Immature natural killer cell (primary cell): ENCODE measurements around the gene SYNE1. TPM values are rescaled to one million over a fixed set of nuclear protein-coding genes. Genes with fewer than 3 reads are reported as not detected.
A peak's percentile ranks its signal among the peaks of the same experiment; 100 is the strongest.
"Not testable (repeated sequence)": the region's sequence is repeated elsewhere in the genome, so short reads cannot be mapped to it uniquely, and the experiment has no call there.

ENCODE experiments used
- DNase-seq, 3 donors: peaks; one replicate each; pipeline ENCODE4 v3.0.0; 2022; ENCODE audit warnings: mixed read lengths in 1 of 3
- H3K27ac Mint-ChIP-seq, 6 donors: one replicate each; pipeline ENCODE4 v1.8.0; 2020; ENCODE audit warnings: mixed read lengths in 6 of 6, mild to moderate bottlenecking in 5 of 6, inconsistent platforms in 4 of 6, moderate library complexity in 3 of 6
- H3K27me3 Mint-ChIP-seq, 3 donors: one replicate each; pipeline ENCODE4 v1.8.0; 2020 to 2021; ENCODE audit warnings: low read depth in 3 of 3, mild to moderate bottlenecking in 3 of 3, mixed read lengths in 3 of 3, moderate library complexity in 3 of 3, inconsistent platforms in 1 of 3
- H3K36me3 Mint-ChIP-seq, 3 donors: one replicate each; pipeline ENCODE4 v1.8.0; 2020; ENCODE audit warnings: mixed read lengths in 3 of 3, inconsistent platforms in 2 of 3, mild to moderate bottlenecking in 2 of 3
- H3K4me1 Mint-ChIP-seq, 2 donors: one replicate each; pipeline ENCODE4 v1.8.0; 2020; ENCODE audit warnings: inconsistent platforms in 2 of 2, mild to moderate bottlenecking in 2 of 2, mixed read lengths in 2 of 2, moderate library complexity in 1 of 2
- H3K4me3 Mint-ChIP-seq, 5 donors: one replicate each; pipeline ENCODE4 v1.8.0; 2020; ENCODE audit warnings: mild to moderate bottlenecking in 5 of 5, mixed read lengths in 5 of 5, inconsistent platforms in 3 of 5, moderate library complexity in 3 of 5
- H3K9me3 Mint-ChIP-seq, 6 donors: one replicate each; pipeline ENCODE4 v1.8.0; 2020; ENCODE audit warnings: mild to moderate bottlenecking in 6 of 6, mixed read lengths in 6 of 6, inconsistent platforms in 4 of 6, moderate library complexity in 3 of 6
- polyA plus RNA-seq, 3 donors: library from polyadenylated mRNA; unstranded; fragments of 300-500 nt; fragmentation: Illumina TruSeq; gene quantifications; one replicate each; pipeline ENCODE4 v1.2.3, GENCODE V29; 2021

Gene SYNE1
- polyA plus RNA-seq, 3 donors from 2014 or later: 25.9 to 117 (median 27.9) TPM

DNA sequence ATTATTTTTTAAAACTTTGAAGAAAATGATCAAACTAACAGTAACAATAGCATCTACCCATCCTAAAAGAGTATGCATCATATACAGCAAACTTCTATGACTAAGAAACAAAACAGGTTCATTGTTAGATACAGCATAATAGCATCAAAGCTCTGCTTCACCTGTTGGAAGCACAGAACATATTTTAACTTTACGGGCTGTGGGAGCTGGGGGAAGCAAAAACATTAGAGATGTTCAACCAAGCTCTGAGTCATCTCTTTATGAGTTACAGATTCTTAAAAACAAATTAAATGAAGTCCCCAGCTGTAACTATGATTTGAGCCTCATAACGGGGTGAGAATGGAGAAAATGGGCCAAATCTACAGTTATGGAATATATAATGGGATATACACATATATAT lies 63.4 kb downstream of the SYNE1 start:
- DNase-seq: no peak
- H3K27ac Mint-ChIP-seq: peak overlapping the region in 3 of 6 donors; percentile 0 to 13 (median 4)
- peaks cover 0 to 1% (median 0%) of the 10 kb centered on the region in 3 donors for H3K27me3 Mint-ChIP-seq
- no peaks in the 10 kb centered on the region for H3K36me3 Mint-ChIP-seq
- H3K9me3 Mint-ChIP-seq: no peaks in the 10 kb centered on the region
- peaks cover 74 to 88% of the 10 kb centered on the region in 2 donors for H3K4me1 Mint-ChIP-seq
- H3K4me3 Mint-ChIP-seq: no peak overlapping the region

DNA sequence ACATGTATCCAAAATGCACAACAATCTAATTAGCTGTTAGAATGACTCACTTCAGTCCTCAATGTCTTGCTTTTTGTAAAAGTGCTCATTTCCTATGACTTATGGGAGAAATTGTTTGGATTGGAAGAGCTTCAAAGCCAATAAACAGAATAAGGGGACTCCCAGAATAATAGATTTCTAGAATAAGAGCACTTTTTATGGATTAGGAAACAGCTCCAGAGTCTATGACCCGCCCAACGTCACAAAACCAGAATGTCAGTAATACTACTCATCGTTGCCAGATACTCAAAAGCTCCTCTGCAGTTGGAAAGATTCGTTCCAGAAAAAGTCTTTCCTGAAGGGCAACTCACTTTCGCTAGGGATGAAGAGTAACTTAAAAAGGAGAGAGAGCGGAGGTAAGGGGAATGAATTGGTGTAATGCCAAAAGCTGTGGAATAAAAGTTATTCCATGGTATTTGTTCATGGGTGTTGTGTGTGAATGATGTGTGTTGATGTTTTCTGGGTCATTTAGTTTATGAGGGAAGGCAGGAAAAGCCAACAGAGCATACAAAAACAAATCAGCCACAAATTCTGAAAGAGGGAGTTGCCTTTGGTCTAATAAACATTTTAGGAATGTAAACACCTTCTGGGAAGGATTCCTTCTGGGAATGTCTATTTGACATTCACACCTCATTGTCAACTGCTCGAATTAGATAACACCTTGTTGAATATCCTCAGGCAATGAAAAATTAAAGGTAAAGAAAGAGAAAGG lies 64.6 kb downstream of the SYNE1 start:
- no peak overlapping the region for H3K4me3 Mint-ChIP-seq
- H3K27ac Mint-ChIP-seq: peak overlapping the region in 4 of 6 donors; percentile 6 to 79 (median 41)
- peaks cover 0 to 1% (median 0%) of the 10 kb centered on the region in 3 donors for H3K27me3 Mint-ChIP-seq
- no peaks in the 10 kb centered on the region for H3K36me3 Mint-ChIP-seq
- H3K4me1 Mint-ChIP-seq: peaks cover 75 to 88% of the 10 kb centered on the region in 2 donors
- DNase-seq: no peak
- no peaks in the 10 kb centered on the region for H3K9me3 Mint-ChIP-seq

DNA sequence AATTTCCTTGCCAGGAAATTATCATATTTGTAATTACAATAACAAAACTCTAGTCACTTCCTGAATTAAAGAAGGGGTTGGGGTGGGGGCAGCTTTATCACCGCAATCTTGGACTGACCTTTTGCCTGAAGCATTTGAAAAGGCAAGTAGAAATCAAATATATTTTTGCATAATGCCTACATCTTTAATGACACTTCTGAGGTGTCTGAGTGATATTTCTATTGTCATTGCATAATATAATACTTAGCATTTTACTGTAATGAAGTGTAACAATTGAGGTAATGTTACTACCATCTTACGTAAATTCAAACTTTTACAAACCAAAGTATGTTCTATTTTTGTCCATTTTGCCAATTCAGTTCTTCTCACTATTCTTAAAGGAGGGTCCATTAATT lies 65.2 kb downstream of the SYNE1 start:
- DNase-seq: no peak
- peaks cover 77 to 90% of the 10 kb centered on the region in 2 donors for H3K4me1 Mint-ChIP-seq
- H3K27me3 Mint-ChIP-seq: peaks cover 0 to 1% (median 0%) of the 10 kb centered on the region in 3 donors

DNA sequence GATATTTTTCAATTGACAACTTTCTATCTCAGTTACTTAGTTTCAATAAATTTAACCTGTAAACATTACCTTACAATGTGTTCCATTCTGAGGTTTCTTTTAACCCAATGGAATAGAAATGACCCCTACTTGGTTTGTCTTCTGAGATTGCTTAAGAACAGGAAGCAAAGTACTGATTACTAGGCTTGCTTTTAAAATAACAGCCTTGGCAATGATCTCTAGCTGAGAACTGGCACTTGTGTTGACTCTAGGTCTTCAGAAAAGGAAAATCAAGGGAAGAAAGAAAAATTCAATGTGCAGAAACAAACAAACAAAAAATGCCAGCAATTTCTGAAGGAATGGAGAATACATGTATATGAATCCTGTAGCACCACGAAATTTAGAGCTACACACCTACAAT lies 66.1 kb downstream of the SYNE1 start:
- H3K27ac Mint-ChIP-seq: peak overlapping the region; percentile 14 to 83 (median 64)
- H3K4me1 Mint-ChIP-seq: peaks cover 76 to 90% of the 10 kb centered on the region in 2 donors
- peaks cover 0 to 4% (median 0%) of the 10 kb centered on the region in 3 donors for H3K27me3 Mint-ChIP-seq
- H3K36me3 Mint-ChIP-seq: no peaks in the 10 kb centered on the region
- no peaks in the 10 kb centered on the region for H3K9me3 Mint-ChIP-seq
- peak overlapping the region in 1 of 5 donors; percentile 36 for H3K4me3 Mint-ChIP-seq
- DNase-seq: no peak

More for the DNA sequence above, 65.2 kb downstream of the SYNE1 start:
- Mint-ChIP-seq H3K9me3 (no peaks in the 10 kb centered on the region), H3K4me3 (no peak overlapping the region), H3K27ac (peak overlapping the region in 3 of 6 donors; percentile 31 to 79 (median 51)), H3K36me3 (no peaks in the 10 kb centered on the region)

DNA sequence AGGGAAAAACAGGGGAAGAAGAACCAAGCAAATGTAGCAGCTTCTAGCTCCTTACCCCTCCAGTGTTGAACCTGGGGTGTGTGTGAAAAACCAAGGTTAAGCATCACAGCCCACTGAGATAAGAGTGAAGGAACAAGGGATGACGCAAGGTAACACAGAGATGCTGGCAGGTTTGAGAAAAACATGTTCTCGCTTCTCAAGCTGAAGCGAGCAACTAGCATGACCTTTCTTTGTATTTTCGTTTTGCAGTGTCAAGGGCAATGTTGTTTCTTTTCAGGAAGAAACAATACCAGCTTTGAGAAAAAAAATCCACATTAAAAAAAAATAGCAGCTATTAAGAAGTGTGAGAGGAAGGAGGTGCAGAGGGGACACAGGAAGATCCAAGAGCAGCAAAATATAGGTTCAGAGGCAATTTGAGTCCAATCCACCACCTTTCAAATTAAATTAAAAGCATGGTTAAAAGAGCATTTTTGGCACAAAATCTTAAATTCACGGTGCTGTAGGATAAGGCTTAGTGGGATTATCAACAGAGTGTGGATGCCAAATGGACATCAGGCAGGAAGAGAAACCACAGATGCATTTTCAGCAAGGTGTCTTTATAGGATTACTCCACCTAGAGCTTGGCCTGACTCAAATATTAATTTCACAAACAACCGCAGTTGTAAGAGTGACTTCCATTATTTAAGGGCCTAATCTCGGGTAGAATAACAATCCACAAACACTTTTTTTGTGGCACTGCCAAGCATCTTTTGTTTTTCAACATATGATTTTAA lies 70.9 kb downstream of the SYNE1 start:
- peak overlapping the region in 4 of 5 donors; percentile 24 to 75 (median 64) for H3K4me3 Mint-ChIP-seq
- H3K27me3 Mint-ChIP-seq: peaks cover 0 to 5% (median 0%) of the 10 kb centered on the region in 3 donors
- H3K36me3 Mint-ChIP-seq: no peaks in the 10 kb centered on the region
- DNase-seq: peak; percentile 29 to 66 (median 43)
- H3K9me3 Mint-ChIP-seq: no peaks in the 10 kb centered on the region
- H3K4me1 Mint-ChIP-seq: peaks cover 75 to 85% of the 10 kb centered on the region in 2 donors
- peak overlapping the region; percentile 83 to 95 (median 88) for H3K27ac Mint-ChIP-seq

DNA sequence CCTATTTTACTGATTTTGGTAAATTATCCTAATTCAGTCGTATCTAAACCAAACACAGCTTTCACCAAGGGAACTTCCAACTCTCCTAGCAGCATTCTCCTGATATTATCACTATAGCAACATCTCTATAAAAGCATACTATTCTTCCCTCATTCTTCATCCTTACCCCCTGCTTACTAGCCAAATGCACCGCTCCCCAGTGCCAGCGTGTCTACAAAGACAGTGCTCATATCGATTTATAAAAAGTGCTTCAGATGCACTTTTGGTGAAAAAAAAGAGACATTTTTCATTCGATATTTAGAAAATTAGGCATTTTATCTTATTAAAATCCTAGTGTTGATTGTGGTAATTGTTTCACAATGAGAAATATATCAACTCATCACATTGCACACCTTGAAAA lies 74.0 kb downstream of the SYNE1 start:
- peaks cover 2 to 12% (median 5%) of the 10 kb centered on the region in 3 donors for H3K36me3 Mint-ChIP-seq
- peaks cover 0 to 4% (median 0%) of the 10 kb centered on the region in 3 donors for H3K27me3 Mint-ChIP-seq
- H3K4me1 Mint-ChIP-seq: peaks cover 59 to 83% of the 10 kb centered on the region in 2 donors
- H3K4me3 Mint-ChIP-seq: no peak overlapping the region
- H3K9me3 Mint-ChIP-seq: peaks cover 0 to 2% (median 0%) of the 10 kb centered on the region in 6 donors
- DNase-seq: no peak
- H3K27ac Mint-ChIP-seq: peak overlapping the region in 4 of 6 donors; percentile 9 to 77 (median 32)

DNA sequence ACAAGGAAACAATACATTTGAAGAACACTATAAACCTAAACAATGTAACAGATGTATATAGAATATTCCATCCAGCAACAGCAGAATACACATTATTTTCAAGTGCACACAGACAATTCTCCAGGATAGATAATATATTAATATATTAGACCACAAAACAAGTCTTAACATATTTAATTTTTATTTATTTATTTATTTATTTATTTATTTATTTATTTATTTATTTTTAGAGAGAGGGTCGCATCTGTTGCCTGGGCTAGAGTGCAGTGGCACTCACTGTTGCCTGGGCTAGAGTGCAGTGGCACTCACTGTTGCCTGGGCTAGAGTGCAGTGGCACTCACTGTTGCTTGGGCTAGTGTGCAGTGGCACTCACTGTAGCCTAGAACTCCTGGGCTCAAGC lies 78.4 kb downstream of the SYNE1 start:
- peaks cover 19 to 29% (median 22%) of the 10 kb centered on the region in 3 donors for H3K36me3 Mint-ChIP-seq
- H3K4me1 Mint-ChIP-seq: peaks cover 42 to 81% of the 10 kb centered on the region in 2 donors
- not testable (repeated sequence) for H3K27me3 Mint-ChIP-seq, H3K4me3 Mint-ChIP-seq, H3K27ac Mint-ChIP-seq, DNase-seq
- H3K9me3 Mint-ChIP-seq: peaks cover 0 to 19% (median 13%) of the 10 kb centered on the region in 6 donors

DNA sequence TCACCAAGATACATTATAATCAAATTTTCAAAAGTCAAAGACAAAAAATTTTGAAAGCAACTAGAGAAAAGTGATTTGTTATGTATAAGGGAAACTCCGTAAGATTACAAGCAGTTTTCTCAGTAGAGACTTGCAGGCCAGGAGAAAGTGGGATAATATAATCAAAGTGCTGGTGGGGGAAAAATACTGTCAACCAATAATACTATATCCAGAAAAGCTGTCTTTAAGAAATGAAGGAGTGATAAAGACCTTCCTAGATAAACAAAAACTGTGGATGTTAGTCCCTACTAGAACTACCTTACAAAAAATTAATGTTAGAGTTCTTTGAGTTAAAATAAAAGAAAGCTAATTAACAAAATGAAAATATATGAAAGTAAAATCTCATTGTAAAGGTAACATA lies 79.7 kb downstream of the SYNE1 start:
- Mint-ChIP-seq H3K27me3 (no peaks in the 10 kb centered on the region), H3K4me3 (no peak overlapping the region), H3K27ac (peak overlapping the region in 1 of 6 donors; percentile 19), H3K9me3 (peaks cover 0 to 19% (median 13%) of the 10 kb centered on the region in 6 donors), H3K36me3 (peaks cover 19 to 29% (median 22%) of the 10 kb centered on the region in 3 donors), H3K4me1 (peaks cover 46 to 84% of the 10 kb centered on the region in 2 donors)
- no peak for DNase-seq

DNA sequence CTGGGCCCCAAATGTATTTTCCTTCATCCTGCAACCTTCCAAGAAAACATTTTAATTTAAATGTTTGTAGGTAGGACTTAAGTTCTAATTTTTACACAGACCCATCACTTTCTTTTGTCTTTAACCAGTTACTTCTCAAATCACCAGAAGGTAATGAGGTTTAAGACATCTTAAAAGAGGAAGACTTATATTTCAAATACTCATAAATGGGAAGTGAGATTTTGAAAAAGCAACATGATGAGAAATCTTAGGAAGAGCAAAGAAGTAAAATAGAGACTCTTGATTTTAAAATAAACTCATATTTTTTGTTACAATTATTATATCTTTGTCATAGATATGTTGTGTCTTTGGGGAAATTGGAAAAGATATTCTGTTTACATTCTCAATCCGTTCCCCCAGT lies 82.3 kb downstream of the SYNE1 start:
- DNase-seq: no peak
- Mint-ChIP-seq H3K36me3 (peaks cover 19 to 29% (median 22%) of the 10 kb centered on the region in 3 donors), H3K27ac (peak overlapping the region in 4 of 6 donors; percentile 23 to 70 (median 57))

DNA sequence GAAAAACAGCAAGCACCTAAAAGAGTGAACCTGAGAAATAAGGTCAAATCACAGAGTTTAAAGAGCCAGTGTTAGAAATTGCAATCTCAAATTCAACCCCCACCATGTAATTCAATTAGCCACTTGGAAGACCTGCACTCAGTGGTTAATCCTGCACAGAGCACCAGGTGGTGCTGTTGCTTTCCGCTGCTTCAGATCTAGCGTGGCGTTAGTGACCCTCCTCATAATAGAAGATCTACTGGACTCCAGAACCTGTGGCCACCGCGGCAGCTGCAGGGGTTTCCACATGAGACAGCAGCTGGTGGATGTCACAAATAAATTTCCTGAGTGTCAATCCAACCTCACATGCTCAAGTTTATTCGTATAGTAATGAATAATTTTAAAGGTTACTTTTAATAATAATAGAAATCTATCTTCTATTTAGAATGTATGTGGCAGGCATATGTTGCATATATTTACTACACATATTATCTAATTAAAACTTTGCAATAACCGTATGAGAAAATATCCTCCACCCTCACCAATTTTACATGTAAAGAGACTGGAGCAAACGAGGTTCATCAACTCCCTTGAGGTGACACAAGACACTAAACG lies 84.4 kb downstream of the SYNE1 start:
- peak overlapping the region in 4 of 6 donors; percentile 39 to 70 (median 54) for H3K27ac Mint-ChIP-seq
- H3K4me1 Mint-ChIP-seq: peaks cover 44 to 77% of the 10 kb centered on the region in 2 donors
- peaks cover 12% of the 10 kb centered on the region in 3 donors for H3K36me3 Mint-ChIP-seq
- peak; percentile 56 to 64 (median 60) for DNase-seq
- no peaks in the 10 kb centered on the region for H3K27me3 Mint-ChIP-seq
- H3K4me3 Mint-ChIP-seq: no peak overlapping the region
- peaks cover 0 to 13% (median 10%) of the 10 kb centered on the region in 6 donors for H3K9me3 Mint-ChIP-seq

More for the DNA sequence above, 82.3 kb downstream of the SYNE1 start:
- H3K4me3 Mint-ChIP-seq: no peak overlapping the region
- peaks cover 34 to 73% of the 10 kb centered on the region in 2 donors for H3K4me1 Mint-ChIP-seq
- H3K27me3 Mint-ChIP-seq: no peaks in the 10 kb centered on the region
- peaks cover 0 to 19% (median 13%) of the 10 kb centered on the region in 6 donors for H3K9me3 Mint-ChIP-seq

DNA sequence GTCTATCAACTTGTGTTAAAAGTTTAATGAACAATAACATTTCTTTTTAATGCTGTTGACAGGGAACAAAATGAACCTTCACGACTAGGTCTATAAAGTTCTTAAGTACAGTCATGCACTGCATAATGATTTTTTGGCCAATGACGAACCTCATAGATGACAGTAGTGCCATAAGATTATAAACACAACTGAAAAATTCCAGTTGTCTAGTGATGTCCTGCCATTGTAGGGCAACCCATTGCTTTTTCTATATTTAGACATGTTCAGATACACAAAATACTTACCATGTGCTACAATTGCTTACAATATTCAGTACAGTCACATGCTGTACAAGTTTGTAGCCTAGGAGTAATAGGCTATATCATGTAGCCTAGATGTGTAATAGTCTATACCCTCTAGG lies 93.6 kb downstream of the SYNE1 start:
- peaks cover 0 to 11% (median 6%) of the 10 kb centered on the region in 3 donors for H3K36me3 Mint-ChIP-seq
- no peaks in the 10 kb centered on the region for H3K9me3 Mint-ChIP-seq
- no peak overlapping the region for H3K4me3 Mint-ChIP-seq
- H3K4me1 Mint-ChIP-seq: peaks cover 25 to 69% of the 10 kb centered on the region in 2 donors
- no peak overlapping the region for H3K27ac Mint-ChIP-seq
- no peak for DNase-seq
- H3K27me3 Mint-ChIP-seq: no peaks in the 10 kb centered on the region

DNA sequence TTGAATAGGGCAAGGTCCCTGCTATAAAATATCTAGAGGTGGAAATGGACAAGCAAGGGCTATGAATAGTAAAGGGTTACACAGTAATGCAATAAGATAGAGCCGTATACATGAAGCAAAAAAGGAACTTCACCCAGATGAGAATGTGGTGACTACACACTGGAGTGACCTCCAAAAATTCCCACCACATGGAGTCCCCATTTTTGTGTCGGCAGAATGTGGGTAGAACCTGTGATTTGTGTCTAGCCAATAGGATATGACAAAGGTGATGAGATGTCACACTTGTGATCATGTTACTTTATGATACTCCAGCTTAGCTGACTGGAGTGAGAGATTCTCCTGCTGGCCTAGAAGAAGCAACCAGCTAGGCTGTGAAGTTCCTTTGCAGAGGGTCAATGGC lies 96.8 kb downstream of the SYNE1 start:
- no peak overlapping the region for H3K27ac Mint-ChIP-seq

DNA sequence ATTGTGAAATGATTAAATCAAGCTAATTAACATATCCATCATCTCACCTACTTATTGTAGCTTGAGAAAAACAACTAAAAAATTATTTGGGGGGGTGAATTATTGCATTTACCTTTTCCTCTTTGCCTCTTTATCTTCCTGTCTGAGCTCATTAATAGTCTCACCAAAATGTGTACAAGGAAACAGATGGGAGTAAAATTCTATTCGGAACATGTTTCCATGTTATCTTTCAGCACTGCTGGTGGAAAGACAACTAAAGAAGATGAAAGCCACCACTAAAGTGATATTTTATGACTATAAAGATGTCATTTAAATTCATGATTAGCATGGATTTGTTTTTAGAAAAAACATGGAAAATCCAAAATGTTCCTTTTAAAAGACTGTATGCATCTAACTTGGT lies 102.6 kb downstream of the SYNE1 start:
- Mint-ChIP-seq H3K4me3 (no peak overlapping the region), H3K4me1 (peaks cover 27 to 52% of the 10 kb centered on the region in 2 donors), H3K36me3 (peaks cover 3 to 14% (median 3%) of the 10 kb centered on the region in 3 donors), H3K27ac (no peak overlapping the region), H3K27me3 (peaks cover 0 to 4% (median 2%) of the 10 kb centered on the region in 3 donors), H3K9me3 (no peaks in the 10 kb centered on the region)
- no peak for DNase-seq

More for the DNA sequence above, 96.8 kb downstream of the SYNE1 start:
- no peak overlapping the region for H3K4me3 Mint-ChIP-seq
- H3K9me3 Mint-ChIP-seq: no peaks in the 10 kb centered on the region
- no peak for DNase-seq
- peaks cover 18 to 47% of the 10 kb centered on the region in 2 donors for H3K4me1 Mint-ChIP-seq
- H3K36me3 Mint-ChIP-seq: peaks cover 0 to 10% (median 6%) of the 10 kb centered on the region in 3 donors
- H3K27me3 Mint-ChIP-seq: no peaks in the 10 kb centered on the region
